Bronchial smooth muscle cell (primary cell): ENCODE measurements around the gene TRAFD1. TPM values are rescaled to one million over a fixed set of nuclear protein-coding genes. Genes with fewer than 3 reads are reported as not detected.

Experiments used
- total RNA-seq: library from RNA; depleted of rRNA; stranded (reverse); fragments of >200 nt; gene quantifications from 2 replicates; pipeline ENCODE4 v1.2.1, GENCODE V29; 2014

The TRAFD1 gene
- 58.6 and 63.6 TPM in 2 replicates for total RNA-seq

DNA sequence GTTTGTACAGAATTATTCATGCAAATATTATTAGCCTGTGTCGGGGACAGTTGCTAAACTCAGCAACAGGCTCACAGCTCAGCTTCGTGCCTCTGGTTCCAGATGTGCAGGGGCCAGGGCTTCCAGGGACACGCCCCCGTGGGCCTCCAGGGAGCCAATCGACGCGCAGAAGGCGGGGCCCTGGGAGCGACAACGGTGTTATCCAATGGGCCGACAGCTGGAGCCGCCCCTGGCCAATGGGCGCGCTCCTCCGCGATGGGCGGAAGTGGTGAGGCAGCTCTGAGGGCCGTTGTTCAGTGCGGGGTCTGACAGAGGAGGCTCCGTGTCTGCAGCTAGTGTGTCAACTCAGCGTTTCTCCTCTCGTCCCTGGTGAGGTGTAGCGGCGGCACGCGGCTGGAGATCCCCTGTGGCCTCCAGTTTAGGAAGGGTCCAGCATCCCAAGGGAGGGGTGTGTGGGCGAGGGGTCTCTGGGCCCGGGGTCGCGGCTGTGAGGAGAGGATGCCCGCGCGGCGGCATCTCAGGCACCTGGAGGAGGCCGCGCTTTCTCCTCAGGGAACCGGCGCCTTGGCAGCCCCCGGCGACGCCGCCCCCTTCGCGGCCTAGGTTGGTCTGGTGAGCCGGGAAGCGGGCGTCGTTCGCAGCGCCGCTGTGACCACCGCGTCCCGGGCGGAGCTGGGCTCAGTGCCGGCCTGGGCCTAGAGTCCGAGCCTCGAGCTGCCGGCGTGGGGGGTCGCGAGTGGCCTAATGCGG, at the start of gene TRAFD1:
Gene TRAFD1, plus strand, starts transcription at position 311 of the 750 bp plus-strand sequence. CDS start 4,963 bp downstream, outside the sequence.

DNA sequence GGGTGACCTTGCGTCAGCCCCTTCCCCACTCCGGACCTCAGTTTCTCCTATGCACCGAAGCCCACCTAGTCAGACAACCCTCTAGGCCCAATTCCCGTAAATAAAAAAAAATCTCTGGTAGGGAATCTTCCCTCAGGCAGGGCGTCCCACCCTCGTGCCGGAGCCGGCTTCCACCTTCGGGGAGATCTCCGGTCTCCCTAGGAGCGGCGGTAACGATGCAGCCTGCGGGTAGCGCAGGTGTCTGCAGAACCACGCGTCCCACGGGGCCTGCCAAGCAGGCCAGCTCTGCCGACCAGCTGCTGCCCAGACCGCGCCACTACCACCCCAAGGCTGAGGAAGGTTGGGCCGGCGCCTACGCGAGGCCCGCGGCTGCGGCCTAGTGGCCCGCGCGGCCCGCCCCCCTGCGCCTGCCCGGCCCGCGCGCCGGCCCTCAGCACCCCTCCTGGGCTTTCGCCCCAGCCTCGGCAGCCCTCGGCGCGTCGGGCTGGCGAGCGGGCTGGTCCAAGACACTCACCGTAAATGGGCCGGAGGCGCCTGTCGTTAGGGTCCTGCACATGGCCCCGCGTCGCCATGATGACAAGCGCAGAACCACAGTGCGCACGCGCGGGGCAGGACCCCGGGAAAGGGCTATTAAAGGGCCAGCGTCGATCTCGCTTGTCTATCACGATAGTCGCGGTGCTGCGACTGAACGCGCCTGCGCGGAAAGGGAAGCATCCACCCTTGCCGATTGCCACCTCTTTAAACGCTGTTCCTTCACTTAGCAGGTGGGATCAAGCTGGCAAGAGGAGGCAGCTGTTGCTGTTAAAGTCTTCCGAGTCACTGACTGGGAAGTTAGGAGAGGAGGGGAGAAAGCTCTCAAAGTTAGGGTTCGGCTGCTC, 16.9 kb upstream of the TRAFD1 start, which contains the start of gene NAA25:
Gene NAA25, minus strand, starts transcription at position 582 of the 878 bp plus-strand sequence. Its CDS starts 10 bp downstream, at position 572.

Other genes starting within 250 kb of the TRAFD1 start
- 6.6 and 8.8 TPM in 2 replicates for gene TMEM116, start 112.4 kb upstream of the TRAFD1 start, total RNA-seq
- gene ERP29, start 112.1 kb upstream of the TRAFD1 start, total RNA-seq: 96.8 and 181 TPM in 2 replicates
- gene NAA25, start 16.8 kb upstream of the TRAFD1 start, total RNA-seq: 7.1 and 11.5 TPM in 2 replicates